HCT116 (cell line): Measurements from ENCODE around the gene ZCCHC2. TPM values are rescaled to one million over a fixed set of nuclear protein-coding genes. Genes with fewer than 3 reads are reported as not detected.

Experiments
- ATAC-seq: fragments of 200-7000 bp; cut with Tn5 transposase; 2 replicates; pipeline ENCODE4 v1.9.1; 2020; ENCODE audit warnings: mild to moderate bottlenecking, moderate library complexity
- BruUV-seq: library from RNA; stranded (reverse); fragments of 400-500 nt; replicated peaks from 2 replicates; lab custom pipeline; 2021; lab: Mats Ljungman, UMichigan
- CTCF ChIA-PET: fragments of 300-600 bp; sonication (Branson Sonifier 250); formaldehyde crosslinking; loops from one replicate; lab custom pipeline; 2021; ENCODE audit warnings: antibody characterized with exemption; lab: Charles Lee
- POLR2A ChIA-PET: fragments of 300-600, 350-600 bp; sonication (Branson Sonifier 250); formaldehyde crosslinking; loops from one replicate; lab custom pipeline; 2021; ENCODE audit warnings: antibody characterized with exemption; lab: Charles Lee
- RAD21 ChIA-PET, 2 experiments: fragments of 300-600 bp; sonication (Branson Sonifier 250); formaldehyde crosslinking; loops; one replicate each; lab custom pipeline; 2023; ENCODE audit warnings: low total read pairs in 2 of 2; ENCODE audit not compliant: uncharacterized antibody in 2 of 2, unreplicated experiment in 2 of 2, low non-redundant PET in 1 of 2; lab: Charles Lee
- DNase-seq: peaks from one replicate; pipeline ENCODE4 v3.0.0-alpha.2; 2010; ENCODE audit warnings: low read depth, low spot score
- H2AFZ ChIP-seq: fragments of 200-600 bp; shearing (Covaris generic), sonication (generic); 2 replicates; pipeline ENCODE4 v1.6.1; 2017; ENCODE audit warnings: low read depth, mixed run types, mixed read lengths, antibody characterized with exemption, low read length; ENCODE audit not compliant: poor library complexity, severe bottlenecking
- H3K27ac ChIP-seq: 2 replicates; pipeline ENCODE4 v1.5.1; 2012; ENCODE audit warnings: low read depth, low read length
- H3K27me3 ChIP-seq: fragments of 200-600 bp; sonication (generic); 2 replicates; pipeline ENCODE4 v1.6.1; 2016; ENCODE audit warnings: mixed run types, low read length, mixed read lengths; ENCODE audit not compliant: insufficient read depth
- H3K36me3 ChIP-seq, 2 experiments: fragments of 200-500 bp in 1 of 2; fragments of 200-600 bp in 1 of 2; sonication (Bioruptor generic) in 1 of 2; sonication (generic) in 1 of 2; 2 replicates each; pipeline versions ENCODE4 v1.5.1 to v1.6.1; 2014 to 2016; ENCODE audit warnings: low read length in 2 of 2, inconsistent platforms in 1 of 2, mixed read lengths in 1 of 2, mixed run types in 1 of 2; ENCODE audit not compliant: insufficient read depth in 2 of 2, control insufficient read depth in 1 of 2
- H3K4me1 ChIP-seq, 2 experiments: fragments of 200-600 bp in 1 of 2; sonication (generic) in 1 of 2; 2 replicates each; pipeline versions ENCODE4 v1.5.1 to v1.6.1; 2012 to 2017; ENCODE audit warnings: low read length in 2 of 2, inconsistent platforms in 1 of 2, mild to moderate bottlenecking in 1 of 2, mixed read lengths in 1 of 2, mixed run types in 1 of 2, moderate library complexity in 1 of 2; ENCODE audit not compliant: insufficient read depth in 2 of 2, control insufficient read depth in 1 of 2
- H3K4me2 ChIP-seq: fragments of 200-600 bp; sonication (generic); 2 replicates; pipeline ENCODE4 v1.6.1; 2017; ENCODE audit warnings: mixed run types, low read length, mixed read lengths
- H3K4me3 ChIP-seq, 2 experiments: fragments of 200-600 bp in 1 of 2; sonication (generic) in 1 of 2; replicated peaks in 1 of 2; 2 replicates each; pipeline ENCODE4 v1.5.1; 2011 to 2016; ENCODE audit warnings: low read length in 2 of 2, control low read depth in 1 of 2, low read depth in 1 of 2, mild to moderate bottlenecking in 1 of 2, mixed read lengths in 1 of 2, mixed run types in 1 of 2
- H3K79me2 ChIP-seq: fragments of 200-600 bp; sonication (generic); 2 replicates; pipeline ENCODE4 v1.6.1; 2017; ENCODE audit warnings: mild to moderate bottlenecking, mixed run types, low read length, moderate library complexity, mixed read lengths; ENCODE audit not compliant: insufficient read depth
- H3K9ac ChIP-seq: fragments of 200-600 bp; sonication (generic); 2 replicates; pipeline ENCODE4 v1.6.1; 2016; ENCODE audit warnings: low read length, mixed read lengths
- H3K9me2 ChIP-seq: fragments of 200-600 bp; sonication (generic), shearing (Covaris generic); 2 replicates; pipeline ENCODE4 v1.6.1; 2017; ENCODE audit warnings: mixed run types, mild to moderate bottlenecking, moderate library complexity; ENCODE audit not compliant: insufficient read depth
- H3K9me3 ChIP-seq, 2 experiments: fragments of 200-500 bp in 1 of 2; fragments of 200-600 bp in 1 of 2; sonication (Bioruptor generic) in 1 of 2; sonication (generic) in 1 of 2; 2 replicates each; pipeline ENCODE4 v1.6.1; 2014 to 2017; ENCODE audit warnings: low read length in 2 of 2, mixed read lengths in 2 of 2, inconsistent platforms in 1 of 2, low read depth in 1 of 2, mild to moderate bottlenecking in 1 of 2, mixed run types in 1 of 2, moderate library complexity in 1 of 2; ENCODE audit not compliant: control insufficient read depth in 1 of 2, insufficient read depth in 1 of 2
- H4K20me1 ChIP-seq: fragments of 200-600 bp; sonication (generic), shearing (Covaris generic); 2 replicates; pipeline ENCODE4 v1.6.1; 2017; ENCODE audit warnings: mixed run types, mild to moderate bottlenecking, moderate library complexity; ENCODE audit not compliant: insufficient read depth
- CBX3 ChIP-seq: IDR thresholded peaks from 2 replicates; pipeline ENCODE4 v1.6.1; 2012; ENCODE audit warnings: low read depth
- EGR1 ChIP-seq: IDR thresholded peaks from 2 replicates; pipeline ENCODE4 v1.6.1; 2012; ENCODE audit warnings: low read depth
- EZH2phosphoT487 ChIP-seq: fragments of 200-600 bp; IDR thresholded peaks from 2 replicates; pipeline ENCODE4 v1.6.1; 2018; ENCODE audit warnings: antibody characterized with exemption, borderline replicate concordance
- FOSL1 ChIP-seq: IDR thresholded peaks from 2 replicates; pipeline ENCODE4 v1.6.1; 2012; ENCODE audit warnings: low read depth
- REST ChIP-seq: IDR thresholded peaks from 2 replicates; pipeline ENCODE4 v1.6.1; 2012; ENCODE audit warnings: low read depth
- SRF ChIP-seq: IDR thresholded peaks from 2 replicates; pipeline ENCODE4 v1.6.1; 2012; ENCODE audit warnings: low read depth
- ZNF274 ChIP-seq: fragments of 200-500 bp; sonication (Bioruptor generic); IDR thresholded peaks from 2 replicates; pipeline ENCODE4 v1.6.1; 2014; ENCODE audit warnings: mild to moderate bottlenecking, low read depth, low read length, inconsistent platforms
- intact Hi-C: fragments of 100-400 bp; cut with micrococcal nuclease; formaldehyde crosslinking; loops from 2 replicates; pipeline ENCODE4 v1.10.0; 2022
- total RNA-seq: library from RNA; stranded (reverse); gene quantifications from one replicate; pipeline ENCODE4 v1.2.1, GENCODE V29; 2021; ENCODE audit not compliant: unreplicated experiment

Gene ZCCHC2
- total RNA-seq, 1 experiment from 2014 or later, result 17.7 TPM

GRCh38 chr18:62497190-62497772 is 25.5 kb upstream of the ZCCHC2 start:
- Histone ChIP-seq H3K4me1 (no peaks in the 10 kb centered on the region), H3K4me3 (no peak overlapping the region), H2AFZ (no peak overlapping the region), H3K9me2 (no peaks in the 10 kb centered on the region), H3K9ac (no peak overlapping the region)
- ChIA-PET CTCF (no interaction called here), RAD21 (no interaction called here), POLR2A (no interaction called here)
- ATAC-seq, result no peak
- TF ChIP-seq EGR1 (no peak), EZH2phosphoT487 (no peak), CBX3 (no peak), ZNF274 (no peak), FOSL1 (no peak), SRF (no peak), REST (no peak)
- TF ChIP-seq, all 23 proteins: peak for 0
- no peaks in the 10 kb centered on the region for H3K36me3 ChIP-seq
- H3K4me2 ChIP-seq, result no peak overlapping the region
- no TSS peak for BruUV-seq
- no peaks in the 10 kb centered on the region for H3K79me2 ChIP-seq
- H3K9me3 ChIP-seq, result no peaks in the 10 kb centered on the region
- no peaks in the 10 kb centered on the region for H4K20me1 ChIP-seq
- intact Hi-C loops, result no loop called here
- no peak overlapping the region for H3K27ac ChIP-seq
- no peaks in the 10 kb centered on the region for H3K27me3 ChIP-seq
- DNase-seq, result no peak
